WERI-Rb-1 (cell line): ENCODE results near the gene DKK3.

Source experiments
- DNase-seq: peaks from one replicate; pipeline ENCODE4 v3.0.0-alpha.2; 2020
- H3K27ac ChIP-seq: fragments of 250-450 bp; sonication (Bioruptor Pico); 2 replicates; pipeline ENCODE4 v1.5.1; 2020; ENCODE audit warnings: mild to moderate bottlenecking, moderate library complexity
- H3K27me3 ChIP-seq: fragments of 250-450 bp; sonication (Bioruptor Pico); 2 replicates; pipeline ENCODE4 v1.5.1; 2021; ENCODE audit warnings: mild to moderate bottlenecking, low read depth, moderate library complexity; ENCODE audit not compliant: insufficient read depth, severe bottlenecking
- H3K36me3 ChIP-seq: fragments of 250-450 bp; sonication (Bioruptor Pico); 2 replicates; pipeline ENCODE4 v1.5.1; 2020; ENCODE audit warnings: mild to moderate bottlenecking, moderate library complexity
- H3K4me3 ChIP-seq: 2 replicates; pipeline ENCODE4 v1.5.1; 2011; ENCODE audit warnings: low read depth, mild to moderate bottlenecking, control low read depth, low read length
- H3K9me3 ChIP-seq: fragments of 250-450 bp; sonication (Bioruptor Pico); 2 replicates; pipeline ENCODE4 v1.5.1; 2021; ENCODE audit warnings: mild to moderate bottlenecking, moderate library complexity; ENCODE audit not compliant: severe bottlenecking
- TF ChIP-seq, protein P1 (sequence below): IDR thresholded peaks from 2 replicates; pipeline ENCODE4 v1.5.1; 2011; ENCODE audit warnings: low read depth, mild to moderate bottlenecking, control low read depth, inconsistent platforms, low read length

Gene DKK3

DNA sequence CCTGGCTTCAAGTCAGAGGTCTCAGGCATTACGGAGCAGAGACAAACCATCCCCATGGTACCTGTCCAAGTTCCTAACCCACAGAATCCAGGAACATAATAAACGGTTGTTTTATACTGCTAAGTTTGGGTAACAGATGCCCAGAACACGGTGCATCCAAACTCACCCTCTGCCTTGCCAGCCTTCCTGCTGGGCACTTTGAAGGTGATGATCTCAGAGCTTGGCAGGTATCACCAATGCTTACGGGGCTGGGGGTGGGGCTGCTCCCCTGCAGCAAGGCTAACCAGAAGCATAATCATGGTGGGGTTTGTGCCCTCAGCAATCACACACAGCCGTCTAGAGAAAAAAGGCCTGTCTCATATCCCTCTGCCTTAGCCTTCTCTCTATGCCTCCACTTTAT is 27.1 kb downstream of the DKK3 start:
- no peak overlapping the region for H3K4me3 ChIP-seq
- no peaks in the 10 kb centered on the region for H3K9me3 ChIP-seq
- H3K36me3 ChIP-seq: no peaks in the 10 kb centered on the region
- no peak for DNase-seq
- no peak overlapping the region for H3K27ac ChIP-seq
- TF ChIP-seq, protein P1, sequence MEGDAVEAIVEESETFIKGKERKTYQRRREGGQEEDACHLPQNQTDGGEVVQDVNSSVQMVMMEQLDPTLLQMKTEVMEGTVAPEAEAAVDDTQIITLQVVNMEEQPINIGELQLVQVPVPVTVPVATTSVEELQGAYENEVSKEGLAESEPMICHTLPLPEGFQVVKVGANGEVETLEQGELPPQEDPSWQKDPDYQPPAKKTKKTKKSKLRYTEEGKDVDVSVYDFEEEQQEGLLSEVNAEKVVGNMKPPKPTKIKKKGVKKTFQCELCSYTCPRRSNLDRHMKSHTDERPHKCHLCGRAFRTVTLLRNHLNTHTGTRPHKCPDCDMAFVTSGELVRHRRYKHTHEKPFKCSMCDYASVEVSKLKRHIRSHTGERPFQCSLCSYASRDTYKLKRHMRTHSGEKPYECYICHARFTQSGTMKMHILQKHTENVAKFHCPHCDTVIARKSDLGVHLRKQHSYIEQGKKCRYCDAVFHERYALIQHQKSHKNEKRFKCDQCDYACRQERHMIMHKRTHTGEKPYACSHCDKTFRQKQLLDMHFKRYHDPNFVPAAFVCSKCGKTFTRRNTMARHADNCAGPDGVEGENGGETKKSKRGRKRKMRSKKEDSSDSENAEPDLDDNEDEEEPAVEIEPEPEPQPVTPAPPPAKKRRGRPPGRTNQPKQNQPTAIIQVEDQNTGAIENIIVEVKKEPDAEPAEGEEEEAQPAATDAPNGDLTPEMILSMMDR: no peak
- H3K27me3 ChIP-seq: no peaks in the 10 kb centered on the region

DNA sequence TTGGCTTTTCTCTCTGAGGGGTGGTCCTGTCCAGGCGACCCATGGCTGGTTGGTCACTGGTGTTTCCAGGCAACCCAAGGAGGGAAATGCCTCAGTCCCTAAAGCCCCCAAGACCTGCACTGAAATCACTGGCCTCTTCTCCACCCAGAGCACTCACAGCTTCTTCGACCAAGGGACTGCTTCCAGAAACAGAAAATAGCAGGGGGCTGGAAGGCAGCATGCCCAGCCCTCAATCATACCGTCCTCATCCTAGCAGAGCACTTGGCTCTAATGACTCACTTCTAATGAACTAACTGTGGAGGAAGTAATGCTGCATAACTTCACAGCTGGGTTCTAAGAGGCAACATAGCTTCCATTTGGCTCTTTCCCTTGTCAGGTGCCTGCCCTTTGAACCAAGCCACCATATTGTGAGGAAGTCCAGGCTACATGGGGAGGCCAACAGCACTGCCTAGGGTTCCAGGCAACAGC is 27.6 kb downstream of the DKK3 start:
- Histone ChIP-seq H3K27me3 (no peaks in the 10 kb centered on the region), H3K4me3 (no peak overlapping the region), H3K36me3 (no peaks in the 10 kb centered on the region), H3K9me3 (no peaks in the 10 kb centered on the region), H3K27ac (no peak overlapping the region)
- TF ChIP-seq, protein P1: no peak
- DNase-seq: no peak

DNA sequence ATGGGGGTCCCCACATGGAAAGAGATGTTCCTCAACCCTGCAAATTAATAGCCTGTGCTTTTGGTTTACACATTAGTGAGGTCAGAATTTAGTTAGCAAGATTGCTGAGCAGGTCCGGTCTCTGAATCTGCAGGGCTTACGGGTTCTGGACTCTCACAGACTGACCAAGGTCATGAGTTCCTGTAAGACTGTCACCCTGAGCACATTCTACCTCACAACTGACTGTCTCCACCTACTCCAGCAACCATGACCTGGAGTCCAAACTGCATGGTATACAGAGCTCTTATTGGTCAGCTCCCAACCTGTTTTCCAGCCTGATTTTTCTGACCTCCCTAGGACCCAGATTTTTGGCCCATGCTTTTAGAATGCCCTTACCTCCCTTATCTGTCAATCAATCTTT is 28.2 kb downstream of the DKK3 start:
- no peak for DNase-seq
- H3K27me3 ChIP-seq: no peaks in the 10 kb centered on the region
- no peak overlapping the region for H3K4me3 ChIP-seq
- H3K27ac ChIP-seq: no peak overlapping the region
- no peaks in the 10 kb centered on the region for H3K9me3 ChIP-seq
- H3K36me3 ChIP-seq: no peaks in the 10 kb centered on the region
- TF ChIP-seq, protein P1: no peak

DNA sequence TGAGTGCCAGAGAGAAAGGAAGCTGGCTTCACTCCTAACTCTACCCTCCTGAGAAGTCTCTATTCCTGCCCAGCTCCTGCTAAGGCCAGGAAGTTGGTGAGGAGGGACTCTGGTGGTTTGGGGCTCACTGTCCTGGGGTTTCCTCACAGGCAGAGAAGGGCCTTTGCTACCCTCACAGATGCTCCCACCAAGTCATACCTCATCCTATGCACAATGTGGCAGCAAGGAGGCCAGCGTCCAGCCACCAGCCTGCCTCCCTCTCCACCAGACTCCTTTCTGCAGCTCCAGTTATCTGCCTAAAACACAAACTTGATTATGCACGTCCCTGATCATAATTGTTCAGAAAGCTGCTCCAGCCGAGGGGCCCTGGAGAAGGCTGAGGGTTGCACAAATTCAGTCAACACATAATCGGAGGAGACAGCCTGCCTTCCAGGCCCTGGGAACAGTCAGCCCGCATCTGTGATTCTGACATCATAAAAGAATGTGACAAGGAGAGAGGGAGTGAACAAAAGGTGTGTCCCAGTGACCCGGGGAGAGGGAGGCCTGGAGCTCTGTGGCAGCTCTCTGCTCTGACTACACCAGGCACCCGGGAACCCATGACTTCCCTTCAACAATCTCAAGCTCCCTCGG is 28.8 kb downstream of the DKK3 start:
- DNase-seq: no peak
- H3K27ac ChIP-seq: no peak overlapping the region
- H3K27me3 ChIP-seq: no peaks in the 10 kb centered on the region
- H3K36me3 ChIP-seq: no peaks in the 10 kb centered on the region
- H3K9me3 ChIP-seq: no peaks in the 10 kb centered on the region
- no peak overlapping the region for H3K4me3 ChIP-seq
- TF ChIP-seq, protein P1: no peak

DNA sequence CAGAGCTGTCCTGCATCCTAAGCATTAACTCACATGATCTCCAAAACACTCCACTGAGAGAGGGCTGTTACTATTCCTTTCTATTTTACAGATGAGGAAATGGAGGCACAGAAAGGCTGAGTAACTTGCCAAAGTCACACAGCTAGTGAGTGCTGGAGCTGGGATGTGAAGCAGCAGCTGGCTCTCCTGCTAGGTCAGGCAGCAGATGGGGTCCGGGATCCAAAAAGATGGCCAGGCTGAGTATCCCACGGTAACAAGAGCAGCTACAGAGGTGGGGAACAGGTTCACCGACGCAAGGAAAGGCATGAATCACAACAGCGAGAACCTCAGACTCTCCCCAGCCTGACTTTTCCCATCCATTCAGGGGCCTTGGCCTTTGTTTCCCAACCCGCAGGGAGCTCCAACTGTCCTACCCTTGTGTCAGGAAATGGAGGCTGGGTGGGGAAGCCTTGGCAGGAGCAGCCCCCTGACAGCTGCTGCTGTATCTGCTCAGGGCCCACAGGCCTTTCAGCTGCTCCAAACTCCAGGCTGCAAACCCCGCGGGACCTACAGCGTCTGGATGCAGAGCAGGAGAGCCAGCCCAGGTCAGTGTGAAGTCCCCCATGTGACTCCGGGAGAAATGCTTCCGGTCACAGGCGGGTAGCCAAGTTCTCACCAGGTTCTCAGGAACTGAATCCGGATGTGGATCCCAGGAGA is 29.5 kb downstream of the DKK3 start:
- H3K4me3 ChIP-seq: no peak overlapping the region
- H3K27me3 ChIP-seq: no peaks in the 10 kb centered on the region
- no peaks in the 10 kb centered on the region for H3K36me3 ChIP-seq
- TF ChIP-seq, protein P1: no peak
- H3K27ac ChIP-seq: no peak overlapping the region
- no peak for DNase-seq
- H3K9me3 ChIP-seq: no peaks in the 10 kb centered on the region
